Thyroid gland (tissue), 4 donors: ENCODE measurements around the gene CLEC2D.

Experiments used
- POLR2A ChIP-seq, 2 donors: fragments of 450-650 bp; IDR thresholded peaks; one replicate each; pipeline ENCODE4 v1.6.1; 2017; ENCODE audit warnings: antibody characterized with exemption in 2 of 2, mild to moderate bottlenecking in 2 of 2, moderate library complexity in 1 of 2
- TF ChIP-seq, protein P1 (sequence below), 6 experiments: fragments of 200-600 bp in 3 of 6; fragments of 450-650 bp in 3 of 6; sonication (generic) in 3 of 6; IDR thresholded peaks; one replicate each; pipeline ENCODE4 v1.5.1; 2016 to 2019; ENCODE audit warnings: antibody characterized with exemption in 6 of 6, mild to moderate bottlenecking in 2 of 6, inconsistent platforms in 1 of 6, moderate library complexity in 1 of 6

DNA sequence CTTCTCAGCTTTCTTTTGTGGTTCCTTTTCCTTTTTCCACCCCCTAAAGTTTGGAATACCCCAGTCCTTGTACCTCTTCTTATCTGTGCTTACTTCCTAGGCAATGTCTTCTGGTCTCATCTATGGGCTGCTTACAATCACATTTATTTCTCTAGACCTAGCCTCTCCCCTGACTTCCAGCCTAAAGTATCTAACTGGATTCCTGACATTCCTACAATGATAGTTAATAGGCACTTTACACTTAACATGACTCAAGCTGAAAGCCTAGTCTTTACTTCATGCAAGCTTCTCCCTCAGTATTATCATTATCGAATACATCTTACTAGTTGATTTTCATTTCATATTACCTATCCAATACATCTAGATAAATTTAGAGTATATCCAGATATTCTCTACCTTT is 42.2 kb downstream of the CLEC2D start:
- TF ChIP-seq, protein P1, sequence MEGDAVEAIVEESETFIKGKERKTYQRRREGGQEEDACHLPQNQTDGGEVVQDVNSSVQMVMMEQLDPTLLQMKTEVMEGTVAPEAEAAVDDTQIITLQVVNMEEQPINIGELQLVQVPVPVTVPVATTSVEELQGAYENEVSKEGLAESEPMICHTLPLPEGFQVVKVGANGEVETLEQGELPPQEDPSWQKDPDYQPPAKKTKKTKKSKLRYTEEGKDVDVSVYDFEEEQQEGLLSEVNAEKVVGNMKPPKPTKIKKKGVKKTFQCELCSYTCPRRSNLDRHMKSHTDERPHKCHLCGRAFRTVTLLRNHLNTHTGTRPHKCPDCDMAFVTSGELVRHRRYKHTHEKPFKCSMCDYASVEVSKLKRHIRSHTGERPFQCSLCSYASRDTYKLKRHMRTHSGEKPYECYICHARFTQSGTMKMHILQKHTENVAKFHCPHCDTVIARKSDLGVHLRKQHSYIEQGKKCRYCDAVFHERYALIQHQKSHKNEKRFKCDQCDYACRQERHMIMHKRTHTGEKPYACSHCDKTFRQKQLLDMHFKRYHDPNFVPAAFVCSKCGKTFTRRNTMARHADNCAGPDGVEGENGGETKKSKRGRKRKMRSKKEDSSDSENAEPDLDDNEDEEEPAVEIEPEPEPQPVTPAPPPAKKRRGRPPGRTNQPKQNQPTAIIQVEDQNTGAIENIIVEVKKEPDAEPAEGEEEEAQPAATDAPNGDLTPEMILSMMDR (IDR thresholded peaks at IDR 0.05), result no peak
- no peak for TF ChIP-seq POLR2A (IDR thresholded peaks at IDR 0.05)
